Neural progenitor cell (in vitro differentiated cells): Measurements from ENCODE around the gene ZNF423. TPM values are rescaled to one million over a fixed set of nuclear protein-coding genes. Genes with fewer than 3 reads are reported as not detected.

Experiments
- DNase-seq: peaks from one replicate; pipeline ENCODE4 v3.0.0-alpha.2; 2016; ENCODE audit warnings: low spot score
- H2AFZ ChIP-seq: fragments of 200-600 bp; sonication (generic); replicated peaks from 2 replicates; pipeline ENCODE4 v1.6.1; 2016; ENCODE audit warnings: antibody characterized with exemption
- H3F3A ChIP-seq: fragments of 200-600 bp; sonication (generic); 2 replicates; pipeline ENCODE4 v1.6.1; 2016; ENCODE audit warnings: antibody characterized with exemption, low read depth
- H3K27ac ChIP-seq: fragments of 200-600 bp; sonication (generic); 2 replicates; pipeline ENCODE4 v1.5.1; 2016; ENCODE audit warnings: mild to moderate bottlenecking
- H3K27me3 ChIP-seq: fragments of 200-600 bp; sonication (generic); 2 replicates; pipeline ENCODE4 v1.6.1; 2016; ENCODE audit warnings: mild to moderate bottlenecking, moderate library complexity
- H3K36me3 ChIP-seq: fragments of 200-600 bp; sonication (generic); 2 replicates; pipeline ENCODE4 v1.5.1; 2016
- H3K4me1 ChIP-seq: fragments of 200-600 bp; sonication (generic); 2 replicates; pipeline ENCODE4 v1.6.1; 2016; ENCODE audit warnings: mixed run types
- H3K4me2 ChIP-seq: fragments of 200-600 bp; sonication (generic); 2 replicates; pipeline ENCODE4 v1.6.1; 2016
- H3K4me3 ChIP-seq: fragments of 200-600 bp; sonication (generic); 2 replicates; pipeline ENCODE4 v1.5.1; 2016
- H3K79me2 ChIP-seq: fragments of 200-600 bp; sonication (generic); 2 replicates; pipeline ENCODE4 v1.6.1; 2016; ENCODE audit warnings: low read depth
- H3K9ac ChIP-seq: fragments of 200-600 bp; sonication (generic); 2 replicates; pipeline ENCODE4 v1.6.1; 2016
- H3K9me3 ChIP-seq: fragments of 200-600 bp; sonication (generic); 2 replicates; pipeline ENCODE4 v1.5.1; 2016; ENCODE audit warnings: low read depth
- H4K20me1 ChIP-seq: fragments of 200-600 bp; sonication (generic); 2 replicates; pipeline ENCODE4 v1.6.1; 2016; ENCODE audit warnings: low read depth
- H3K27ac Mint-ChIP-seq: 3 replicates; pipeline ENCODE4 v1.8.0; 2021; ENCODE audit warnings: mixed read lengths
- H3K27me3 Mint-ChIP-seq: 2 replicates; pipeline ENCODE4 v1.8.0; 2022; ENCODE audit warnings: low read depth, mild to moderate bottlenecking, inconsistent platforms, moderate library complexity, mixed read lengths; ENCODE audit not compliant: insufficient read depth
- H3K36me3 Mint-ChIP-seq: 3 replicates; pipeline ENCODE4 v1.8.0; 2021; ENCODE audit warnings: mixed read lengths
- H3K4me1 Mint-ChIP-seq: 3 replicates; pipeline ENCODE4 v1.8.0; 2021; ENCODE audit warnings: mixed read lengths
- H3K4me3 Mint-ChIP-seq: 3 replicates; pipeline ENCODE4 v1.8.0; 2021; ENCODE audit warnings: mild to moderate bottlenecking, moderate library complexity, mixed read lengths
- H3K9me3 Mint-ChIP-seq: 3 replicates; pipeline ENCODE4 v1.8.0; 2020; ENCODE audit warnings: mixed read lengths
- EZH2 ChIP-seq: fragments of 200-600 bp; sonication (generic); IDR thresholded peaks from 2 replicates; pipeline ENCODE4 v1.6.1; 2017; ENCODE audit warnings: antibody characterized with exemption, mild to moderate bottlenecking, moderate library complexity
- EZH2phosphoT487 ChIP-seq: fragments of 200-600 bp; sonication (generic); IDR thresholded peaks from 2 replicates; pipeline ENCODE4 v1.6.1; 2017; ENCODE audit warnings: antibody characterized with exemption
- total RNA-seq: library from RNA; depleted of rRNA; stranded (reverse); fragments of >200 nt; gene quantifications from 2 replicates; pipeline ENCODE4 v1.2.3, GENCODE V29; 2015; ENCODE audit warnings: low replicate concordance
- TF ChIP-seq, protein P1 (sequence below): fragments of 200-600 bp; sonication (generic); IDR thresholded peaks from 2 replicates; pipeline ENCODE4 v1.5.1; 2017; ENCODE audit warnings: antibody characterized with exemption, mild to moderate bottlenecking

Gene ZNF423
- total RNA-seq, 1 donor from 2014 or later, result 21.9 TPM

GRCh38 chr16:49690778-49691177, 165.1 kb downstream of the ZNF423 start:
- Mint-ChIP-seq H3K27ac (no peak overlapping the region), H3K27me3 (peaks cover 2% of the 10 kb centered on the region), H3K9me3 (no peaks in the 10 kb centered on the region), H3K36me3 (peaks cover 16% of the 10 kb centered on the region), H3K4me3 (peak overlapping the region; percentile 37), H3K4me1 (peaks cover 76% of the 10 kb centered on the region)
- no peak for DNase-seq
- Histone ChIP-seq H3K9ac (no peak overlapping the region), H3K4me1 (peaks cover 39% of the 10 kb centered on the region), H4K20me1 (peaks cover 17% of the 10 kb centered on the region), H3K36me3 (no peaks in the 10 kb centered on the region), H3K4me2 (no peak overlapping the region), H3K27ac (no peak overlapping the region), H2AFZ (no peak overlapping the region), H3K27me3 (no peaks in the 10 kb centered on the region), H3K79me2 (peaks cover 28% of the 10 kb centered on the region), H3F3A (peaks cover 34% of the 10 kb centered on the region), H3K4me3 (no peak overlapping the region), H3K9me3 (no peaks in the 10 kb centered on the region)
- TF ChIP-seq EZH2phosphoT487, result no peak
- TF ChIP-seq, protein P1, sequence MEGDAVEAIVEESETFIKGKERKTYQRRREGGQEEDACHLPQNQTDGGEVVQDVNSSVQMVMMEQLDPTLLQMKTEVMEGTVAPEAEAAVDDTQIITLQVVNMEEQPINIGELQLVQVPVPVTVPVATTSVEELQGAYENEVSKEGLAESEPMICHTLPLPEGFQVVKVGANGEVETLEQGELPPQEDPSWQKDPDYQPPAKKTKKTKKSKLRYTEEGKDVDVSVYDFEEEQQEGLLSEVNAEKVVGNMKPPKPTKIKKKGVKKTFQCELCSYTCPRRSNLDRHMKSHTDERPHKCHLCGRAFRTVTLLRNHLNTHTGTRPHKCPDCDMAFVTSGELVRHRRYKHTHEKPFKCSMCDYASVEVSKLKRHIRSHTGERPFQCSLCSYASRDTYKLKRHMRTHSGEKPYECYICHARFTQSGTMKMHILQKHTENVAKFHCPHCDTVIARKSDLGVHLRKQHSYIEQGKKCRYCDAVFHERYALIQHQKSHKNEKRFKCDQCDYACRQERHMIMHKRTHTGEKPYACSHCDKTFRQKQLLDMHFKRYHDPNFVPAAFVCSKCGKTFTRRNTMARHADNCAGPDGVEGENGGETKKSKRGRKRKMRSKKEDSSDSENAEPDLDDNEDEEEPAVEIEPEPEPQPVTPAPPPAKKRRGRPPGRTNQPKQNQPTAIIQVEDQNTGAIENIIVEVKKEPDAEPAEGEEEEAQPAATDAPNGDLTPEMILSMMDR, result no peak
- TF ChIP-seq EZH2, result no peak

DNA sequence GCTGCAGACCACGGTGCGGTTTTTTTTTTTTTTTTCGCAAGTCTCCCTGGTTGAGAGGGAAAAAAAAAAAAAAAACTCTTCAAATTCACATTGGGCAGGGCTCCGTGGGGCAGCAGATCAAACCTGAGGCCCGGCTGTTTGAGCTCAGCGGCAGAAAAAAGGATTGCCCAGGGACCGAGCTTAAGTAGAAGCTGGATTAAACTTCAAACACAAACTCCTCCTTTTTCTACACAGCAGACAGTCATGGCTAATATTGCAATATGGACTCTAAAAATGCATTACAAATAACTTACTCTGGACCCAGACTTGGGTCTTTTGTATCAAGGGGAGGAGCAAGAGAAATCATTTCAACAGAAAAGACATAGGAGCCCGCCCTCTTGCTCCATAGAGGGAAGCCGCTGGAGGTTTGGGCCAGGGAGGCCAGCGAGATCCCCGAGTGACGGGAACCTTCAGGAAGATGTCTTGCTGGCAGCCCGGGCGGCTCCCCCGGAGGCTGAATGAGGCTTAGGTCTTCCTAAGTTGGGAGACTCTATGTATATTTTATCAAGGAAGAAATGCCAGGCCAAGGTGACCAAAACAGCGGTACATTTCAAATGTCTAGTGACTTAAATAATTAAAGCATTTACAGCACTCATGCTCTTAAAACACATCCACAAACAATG, 167.7 kb downstream of the ZNF423 start:
- H3K4me1 Mint-ChIP-seq, result peaks cover 67% of the 10 kb centered on the region
- no peaks in the 10 kb centered on the region for H3K27me3 Mint-ChIP-seq
- peak overlapping the region; percentile 65 for H3K27ac Mint-ChIP-seq
- H3K4me3 Mint-ChIP-seq, result peak overlapping the region; percentile 41
- no peaks in the 10 kb centered on the region for H3K9me3 ChIP-seq
- TF ChIP-seq EZH2phosphoT487 (no peak), EZH2 (no peak)
- TF ChIP-seq, protein P1, result peak; percentile 15
- H3F3A ChIP-seq, result peaks cover 11% of the 10 kb centered on the region
- H3K4me1 ChIP-seq, result peaks cover 16% of the 10 kb centered on the region
- peaks cover 23% of the 10 kb centered on the region for H3K79me2 ChIP-seq
- H3K4me2 ChIP-seq, result peak overlapping the region; percentile 34
- peaks cover 21% of the 10 kb centered on the region for H3K36me3 Mint-ChIP-seq
- H4K20me1 ChIP-seq, result peaks cover 21% of the 10 kb centered on the region
- H3K4me3 ChIP-seq, result no peak overlapping the region
- no peaks in the 10 kb centered on the region for H3K36me3 ChIP-seq
- H2AFZ ChIP-seq, result no peak overlapping the region
- H3K27me3 ChIP-seq, result no peaks in the 10 kb centered on the region
- DNase-seq, result no peak
- H3K27ac ChIP-seq, result no peak overlapping the region
- no peak overlapping the region for H3K9ac ChIP-seq
- H3K9me3 Mint-ChIP-seq, result no peaks in the 10 kb centered on the region

DNA sequence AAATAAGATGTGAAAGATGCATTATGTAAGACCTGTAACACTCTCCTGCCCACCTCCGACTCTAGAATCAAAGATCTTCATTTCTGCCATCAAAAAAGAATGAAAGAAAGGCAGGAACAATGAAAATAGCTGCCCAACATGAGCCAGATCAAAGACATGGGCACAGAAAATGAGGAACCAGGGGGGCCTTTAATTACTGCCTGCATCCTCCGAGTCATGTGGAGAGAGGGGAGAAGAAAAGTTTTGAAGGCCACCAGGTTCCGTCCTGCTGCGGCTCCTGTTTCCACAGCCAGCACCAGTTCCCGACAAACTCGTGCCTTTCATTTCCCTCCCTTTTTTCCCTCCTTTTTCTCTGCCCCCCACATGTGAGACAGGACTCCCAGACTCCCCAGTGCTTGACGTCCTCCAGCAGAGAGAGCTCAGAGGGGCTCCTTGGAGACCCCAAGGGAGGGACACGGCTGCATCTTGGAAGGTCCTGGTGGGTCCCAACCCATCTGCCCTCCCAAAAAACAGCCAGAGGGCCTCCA, 168.4 kb downstream of the ZNF423 start:
- Histone ChIP-seq H3K4me1 (peaks cover 16% of the 10 kb centered on the region), H3K9ac (no peak overlapping the region), H4K20me1 (peaks cover 20% of the 10 kb centered on the region), H3K27me3 (no peaks in the 10 kb centered on the region), H3K4me2 (no peak overlapping the region), H3K79me2 (peaks cover 18% of the 10 kb centered on the region), H3K27ac (no peak overlapping the region), H3K9me3 (no peaks in the 10 kb centered on the region), H3K36me3 (no peaks in the 10 kb centered on the region), H3K4me3 (no peak overlapping the region), H2AFZ (no peak overlapping the region), H3F3A (peaks cover 10% of the 10 kb centered on the region)
- peaks cover 70% of the 10 kb centered on the region for H3K4me1 Mint-ChIP-seq
- TF ChIP-seq EZH2phosphoT487 (no peak), EZH2 (no peak)
- TF ChIP-seq, protein P1, result no peak
- no peaks in the 10 kb centered on the region for H3K27me3 Mint-ChIP-seq
- DNase-seq, result no peak
- H3K4me3 Mint-ChIP-seq, result no peak overlapping the region
- H3K36me3 Mint-ChIP-seq, result peaks cover 23% of the 10 kb centered on the region
- no peaks in the 10 kb centered on the region for H3K9me3 Mint-ChIP-seq
- H3K27ac Mint-ChIP-seq, result peak overlapping the region; percentile 35
